ENCODE data around the gene SC5D.

Gene SC5D

GRCh38 chr11:121265586-121265985 lies 27.0 kb upstream of the SC5D start:
- no peak overlapping the region for H3K4me3 ChIP-seq (ENCODE audit: low read depth, low read length)
- DNase-seq (ENCODE audit: low read depth): no peak
- TF ChIP-seq CTCF (IDR thresholded peaks at IDR 0.05; ENCODE audit: control insufficient read depth, extremely low read depth, insufficient read depth): no peak

GRCh38 chr11:121268581-121268980 lies 24.0 kb upstream of the SC5D start:
- no peak overlapping the region for H3K4me3 ChIP-seq (ENCODE audit: low read depth, low read length)
- DNase-seq (ENCODE audit: low read depth): no peak
- no peak for TF ChIP-seq CTCF (IDR thresholded peaks at IDR 0.05; ENCODE audit: control insufficient read depth, extremely low read depth, insufficient read depth)

GRCh38 chr11:121270001-121270678 lies 22.4 kb upstream of the SC5D start:
- no peak for DNase-seq (ENCODE audit: low read depth)
- no peak overlapping the region for H3K4me3 ChIP-seq (ENCODE audit: low read depth, low read length)
- no peak for TF ChIP-seq CTCF (IDR thresholded peaks at IDR 0.05; ENCODE audit: control insufficient read depth, extremely low read depth, insufficient read depth)

GRCh38 chr11:121274332-121274991 lies 18.1 kb upstream of the SC5D start:
- no peak for DNase-seq (ENCODE audit: low read depth)
- no peak overlapping the region for H3K4me3 ChIP-seq (ENCODE audit: low read depth, low read length)
- no peak for TF ChIP-seq CTCF (IDR thresholded peaks at IDR 0.05; ENCODE audit: control insufficient read depth, extremely low read depth, insufficient read depth)

- no peak overlapping the region for H3K4me3 ChIP-seq (ENCODE audit: low read depth, low read length)
- no peak for TF ChIP-seq CTCF (IDR thresholded peaks at IDR 0.05; ENCODE audit: control insufficient read depth, extremely low read depth, insufficient read depth)
- no peak for DNase-seq (ENCODE audit: low read depth)
These were observed 10.9 kb upstream of the SC5D start for GRCh38 chr11:121281698-121282097.

- TF ChIP-seq CTCF (IDR thresholded peaks at IDR 0.05; ENCODE audit: control insufficient read depth, extremely low read depth, insufficient read depth): no peak
- no peak for DNase-seq (ENCODE audit: low read depth)
These were observed 10.2 kb upstream of the SC5D start for GRCh38 chr11:121282386-121282785.

More at GRCh38 chr11:121282386-121282785, 10.2 kb upstream of the SC5D start:
- H3K4me3 ChIP-seq (ENCODE audit: low read depth, low read length): no peak overlapping the region
